Measurements from ENCODE around the gene CCNI2. TPM values are rescaled to one million over a fixed set of nuclear protein-coding genes. Genes with fewer than 3 reads are reported as not detected.

The CCNI2 gene
- total and polyA plus RNA-seq, 3 donors from 2014 or later, result 1.1 to 4.5 (median 2.7) TPM

GRCh38 chr5:132772291-132773070 is 25.3 kb downstream of the CCNI2 start:
- H3K27ac ChIP-seq, result no peak overlapping the region
- DNase-seq, result no peak
- TF ChIP-seq CTCF (IDR thresholded peaks at IDR 0.05) (no peak), POLR2A (IDR thresholded peaks at IDR 0.05) (no peak)
- peaks cover 25% of the 10 kb centered on the region for H3K4me1 ChIP-seq
- H3K4me3 ChIP-seq, result no peak overlapping the region
- intact Hi-C loops (cut with DNase I; ENCODE audit: low total_unique reads), result no loop called here
- no peaks in the 10 kb centered on the region for H3K9me3 ChIP-seq
- H3K36me3 ChIP-seq (ENCODE audit: low read depth, missing control alignments), result no peaks in the 10 kb centered on the region
- no peaks in the 10 kb centered on the region for H3K27me3 ChIP-seq
- WGBS, 2 donors, result 90% methylated on average over 7 to 8 of the region's 8 CpGs

GRCh38 chr5:132773114-132773513 is 25.9 kb downstream of the CCNI2 start:
- TF ChIP-seq POLR2A (IDR thresholded peaks at IDR 0.05), result no peak
- TF ChIP-seq CTCF (IDR thresholded peaks at IDR 0.05), result no peak
- H3K9me3 ChIP-seq, result no peaks in the 10 kb centered on the region
- no peak overlapping the region for H3K4me3 ChIP-seq
- H3K4me1 ChIP-seq, result peaks cover 26% of the 10 kb centered on the region
- intact Hi-C loops (cut with DNase I; ENCODE audit: low total_unique reads), result no loop called here
- H3K36me3 ChIP-seq (ENCODE audit: low read depth, missing control alignments), result no peaks in the 10 kb centered on the region
- WGBS, 2 donors, result 88 to 92% methylated on average over 5 of the region's 5 CpGs
- H3K27me3 ChIP-seq, result no peaks in the 10 kb centered on the region
- DNase-seq, result no peak
- no peak overlapping the region for H3K27ac ChIP-seq

GRCh38 chr5:132773601-132774355 is 26.6 kb downstream of the CCNI2 start:
- Histone ChIP-seq H3K27me3 (no peaks in the 10 kb centered on the region), H3K36me3 (ENCODE audit: low read depth, missing control alignments) (no peaks in the 10 kb centered on the region), H3K4me3 (no peak overlapping the region), H3K4me1 (peaks cover 26% of the 10 kb centered on the region), H3K9me3 (no peaks in the 10 kb centered on the region), H3K27ac (no peak overlapping the region)
- intact Hi-C loops (cut with DNase I; ENCODE audit: low total_unique reads), result no loop called here
- DNase-seq, result no peak
- WGBS, 2 donors, result 76 to 77% methylated on average over 12 of the region's 12 CpGs
- TF ChIP-seq CTCF (IDR thresholded peaks at IDR 0.05), result no peak
- no peak for TF ChIP-seq POLR2A (IDR thresholded peaks at IDR 0.05)

GRCh38 chr5:132774406-132774805 is 27.2 kb downstream of the CCNI2 start:
- WGBS, 2 donors, result 58 to 82% methylated on average over 3 of the region's 3 CpGs
- peaks cover 26% of the 10 kb centered on the region for H3K4me1 ChIP-seq
- no peak for DNase-seq
- H3K27ac ChIP-seq, result no peak overlapping the region
- H3K9me3 ChIP-seq, result no peaks in the 10 kb centered on the region
- TF ChIP-seq CTCF (IDR thresholded peaks at IDR 0.05) (no peak), POLR2A (IDR thresholded peaks at IDR 0.05) (no peak)
- intact Hi-C loops (cut with DNase I; ENCODE audit: low total_unique reads), result no loop called here
- H3K36me3 ChIP-seq (ENCODE audit: low read depth, missing control alignments), result no peaks in the 10 kb centered on the region
- H3K27me3 ChIP-seq, result no peaks in the 10 kb centered on the region
- no peak overlapping the region for H3K4me3 ChIP-seq

All from testis (tissue), 3 donors.